H1 (cell line): ENCODE results near the gene RNF43. TPM values are rescaled to one million over a fixed set of nuclear protein-coding genes. Genes with fewer than 3 reads are reported as not detected.

Experiments used
- CTCF ChIA-PET: fragments of 300-600 bp; sonication (Branson Sonifier 250); formaldehyde crosslinking; loops from one replicate; lab custom pipeline; 2021; ENCODE audit not compliant: partially characterized antibody; lab: Charles Lee
- POLR2A ChIA-PET: fragments of 300-600 bp; sonication (Branson Sonifier 250); formaldehyde crosslinking; loops from one replicate; lab custom pipeline; 2021; ENCODE audit warnings: inconsistent platforms; ENCODE audit not compliant: partially characterized antibody; lab: Charles Lee
- DNase-seq, 2 experiments: peaks; one replicate each; pipeline versions ENCODE4 v3.0.0 to v3.0.0-alpha.2; 2010 to 2022; ENCODE audit warnings: low spot score in 2 of 2, low read depth in 1 of 2, mixed read lengths in 1 of 2
- FAIRE-seq: peaks from 2 replicates; lab custom pipeline; 2011; peaks lifted over from hg19 to GRCh38; lab: Jason Lieb, UNC
- H2AFZ ChIP-seq: 2 replicates; pipeline ENCODE4 v1.8.1; 2012; ENCODE audit warnings: low read length, inconsistent platforms
- H2AK5ac ChIP-seq: 2 replicates; pipeline ENCODE4 v1.6.1; 2013; ENCODE audit warnings: low read depth, low read length
- H2BK120ac ChIP-seq: replicated peaks from 2 replicates; pipeline ENCODE3; 2013; ENCODE audit warnings: low read depth, low read length, inconsistent platforms
- H2BK12ac ChIP-seq: 2 replicates; pipeline ENCODE4 v1.6.1; 2013; ENCODE audit warnings: low read depth, low read length
- H2BK15ac ChIP-seq: 2 replicates; pipeline ENCODE4 v1.6.1; 2013; ENCODE audit warnings: low read length
- H2BK20ac ChIP-seq: 2 replicates; pipeline ENCODE4 v1.6.1; 2013; ENCODE audit warnings: low read length
- H2BK5ac ChIP-seq: 2 replicates; pipeline ENCODE4 v1.6.1; 2013; ENCODE audit warnings: low read depth, low read length
- H3K14ac ChIP-seq: 2 replicates; pipeline ENCODE4 v1.6.1; 2013; ENCODE audit warnings: inconsistent platforms; ENCODE audit not compliant: insufficient read length
- H3K18ac ChIP-seq: 2 replicates; pipeline ENCODE4 v1.6.1; 2013; ENCODE audit warnings: low read length; ENCODE audit errors: extremely low read depth
- H3K23ac ChIP-seq: 2 replicates; pipeline ENCODE4 v1.6.1; 2013; ENCODE audit warnings: inconsistent platforms; ENCODE audit not compliant: insufficient read length
- H3K23me2 ChIP-seq: 2 replicates; pipeline ENCODE4 v1.6.1; 2013; ENCODE audit warnings: low read depth, low read length
- H3K27ac ChIP-seq: 2 replicates; pipeline ENCODE4 v1.6.1; 2011; ENCODE audit warnings: low read depth, low read length, inconsistent platforms
- H3K27me3 ChIP-seq, 4 experiments: replicated peaks in 1 of 4; 1 replicate in 1 of 4; 2 replicates in 3 of 4; pipeline versions ENCODE4 v1.6.1 to v1.8.1; 2011 to 2013; ENCODE audit warnings: low read length in 3 of 4, mild to moderate bottlenecking in 3 of 4, inconsistent platforms in 2 of 4, mixed read lengths in 2 of 4, moderate library complexity in 1 of 4; ENCODE audit not compliant: control insufficient read depth in 3 of 4, insufficient read depth in 3 of 4; ENCODE audit errors: extremely low read depth in 1 of 4
- H3K36me3 ChIP-seq, 4 experiments: 2 replicates each; pipeline versions ENCODE4 v1.6.1 to v1.8.1; 2011 to 2013; ENCODE audit warnings: mild to moderate bottlenecking in 4 of 4, low read length in 3 of 4, moderate library complexity in 2 of 4, control low read depth in 1 of 4, inconsistent platforms in 1 of 4; ENCODE audit not compliant: insufficient read depth in 4 of 4, control insufficient read depth in 2 of 4
- H3K4ac ChIP-seq: replicated peaks from 2 replicates; pipeline ENCODE3; 2013; ENCODE audit warnings: low read length, low read depth, mixed read lengths, inconsistent platforms; ENCODE audit not compliant: insufficient read length
- H3K4me1 ChIP-seq, 4 experiments: replicated peaks in 1 of 4; 1 replicate in 1 of 4; 2 replicates in 3 of 4; pipeline versions ENCODE4 v1.6.1 to v1.8.1; 2011 to 2013; ENCODE audit warnings: low read length in 3 of 4, inconsistent platforms in 2 of 4, mixed read lengths in 1 of 4; ENCODE audit not compliant: insufficient read depth in 4 of 4, control insufficient read depth in 3 of 4
- H3K4me2 ChIP-seq, 2 experiments: 2 replicates each; pipeline versions ENCODE4 v1.6.1 to v1.8.1; 2011 to 2013; ENCODE audit warnings: low read depth in 2 of 2, low read length in 2 of 2, control low read depth in 1 of 2, inconsistent platforms in 1 of 2, mild to moderate bottlenecking in 1 of 2; ENCODE audit not compliant: insufficient read depth in 1 of 2
- H3K4me3 ChIP-seq, 4 experiments: fragments of 200-600, 300-600 bp in 1 of 4; sonication (generic), shearing (Covaris generic), sonication (Bioruptor Twin) in 1 of 4; 2 replicates each; pipeline versions ENCODE4 v1.5.1 to v1.8.1; 2011 to 2016; ENCODE audit warnings: low read length in 4 of 4, low read depth in 3 of 4, control low read depth in 2 of 4, inconsistent platforms in 2 of 4, mild to moderate bottlenecking in 2 of 4, mixed read lengths in 1 of 4, moderate library complexity in 1 of 4; ENCODE audit not compliant: insufficient read depth in 2 of 4; ENCODE audit errors: extremely low read depth in 1 of 4
- H3K56ac ChIP-seq: replicated peaks from 2 replicates; pipeline ENCODE3; 2013; ENCODE audit warnings: low read depth, mild to moderate bottlenecking, mixed read lengths, low read length, inconsistent platforms; ENCODE audit not compliant: insufficient read length
- H3K79me1 ChIP-seq: 2 replicates; pipeline ENCODE4 v1.6.1; 2013; ENCODE audit warnings: low read depth, low read length, control low read depth
- H3K79me2 ChIP-seq, 2 experiments: 2 replicates each; pipeline versions ENCODE4 v1.6.1 to v1.8.1; 2012 to 2013; ENCODE audit warnings: low read length in 2 of 2, mild to moderate bottlenecking in 2 of 2, inconsistent platforms in 1 of 2; ENCODE audit not compliant: insufficient read depth in 2 of 2, control insufficient read depth in 1 of 2
- H3K9ac ChIP-seq, 4 experiments: replicated peaks in 1 of 4; 1 replicate in 1 of 4; 2 replicates in 3 of 4; pipeline versions ENCODE4 v1.6.1 to v1.8.1; 2011 to 2013; ENCODE audit warnings: low read depth in 3 of 4, low read length in 3 of 4, control low read depth in 2 of 4, mild to moderate bottlenecking in 2 of 4, moderate library complexity in 2 of 4, inconsistent platforms in 1 of 4; ENCODE audit errors: extremely low read depth in 1 of 4
- H3K9me3 ChIP-seq, 2 experiments: 2 replicates each; pipeline versions ENCODE4 v1.6.1 to v1.8.1; 2012 to 2013; ENCODE audit warnings: mild to moderate bottlenecking in 2 of 2, moderate library complexity in 2 of 2, control low read depth in 1 of 2, inconsistent platforms in 1 of 2, low read depth in 1 of 2, low read length in 1 of 2, mixed read lengths in 1 of 2; ENCODE audit not compliant: insufficient read depth in 2 of 2
- H4K20me1 ChIP-seq, 2 experiments: replicated peaks in 1 of 2; 2 replicates each; pipeline versions ENCODE3 to v1.8.1; 2011 to 2013; ENCODE audit warnings: inconsistent platforms in 2 of 2, low read length in 2 of 2, mild to moderate bottlenecking in 1 of 2; ENCODE audit not compliant: insufficient read depth in 2 of 2, control insufficient read depth in 1 of 2
- H4K5ac ChIP-seq: 2 replicates; pipeline ENCODE4 v1.6.1; 2013; ENCODE audit warnings: low read length, low read depth, mixed read lengths, inconsistent platforms; ENCODE audit not compliant: insufficient read length
- H4K8ac ChIP-seq: 2 replicates; pipeline ENCODE4 v1.8.0; 2013; ENCODE audit warnings: mild to moderate bottlenecking, moderate library complexity, low read length, inconsistent platforms; ENCODE audit not compliant: insufficient read depth; ENCODE audit errors: extremely low read depth
- H4K91ac ChIP-seq: replicated peaks from 2 replicates; pipeline ENCODE3; 2013; ENCODE audit warnings: low read length, mixed read lengths, inconsistent platforms; ENCODE audit not compliant: insufficient read length
- ASH2L ChIP-seq: fragments of 200-600, 300-600 bp; sonication (generic); IDR thresholded peaks from one replicate; pipeline ENCODE4 v1.7.1; 2017; ENCODE audit warnings: low read length
- E2F6 ChIP-seq: IDR thresholded peaks from 2 replicates; pipeline ENCODE4 v1.6.1; 2012; ENCODE audit warnings: inconsistent platforms
- KDM1A ChIP-seq: fragments of 200-600, 300-600 bp; sonication (generic); IDR thresholded peaks from 2 replicates; pipeline ENCODE4 v1.7.1; 2016; ENCODE audit warnings: mild to moderate bottlenecking, low read length, borderline replicate concordance
- NRF1 ChIP-seq: IDR thresholded peaks from 2 replicates; pipeline ENCODE4 v1.6.1; 2011; ENCODE audit warnings: mild to moderate bottlenecking, low read depth, low read length, improper control_type of control experiment
- WGBS, 2 experiments: shearing (Covaris generic) in 1 of 2; methylation state at CpG; one replicate each; pipeline versions ENCODE4 v1.1.6 to v1.1.7; 2013 to 2015; ENCODE audit warnings: low lambda C conversion rate in 2 of 2, mixed read lengths in 2 of 2, inconsistent platforms in 1 of 2, low coverage in 1 of 2, missing lambda C conversion rate in 1 of 2; ENCODE audit not compliant: insufficient replicate concordance in 2 of 2, insufficient coverage in 1 of 2, insufficient read length in 1 of 2; ENCODE audit errors: extremely low coverage in 1 of 2, missing lambda C conversion rate in 1 of 2; 5-methylcytosine and 5-hydroxymethylcytosine counted together
- polyA plus RNA-seq, 7 experiments: library from polyadenylated mRNA; depleted of rRNA in 3 of 7; stranded (reverse) in 5 of 7; unstranded in 2 of 7; fragments of >200 nt in 5 of 7; fragments of 200-250 nt in 2 of 7; gene quantifications; 1 replicate in 5 of 7; 2 replicates in 1 of 7; 4 replicates in 1 of 7; pipeline versions ENCODE4 v1.2.1 to v1.2.3, GENCODE V29; 2011 to 2013; ENCODE audit warnings: missing spikeins in 2 of 7, mixed read lengths in 2 of 7
- total RNA-seq: library from RNA; stranded (reverse); fragmentation: NEBNext Ultra II Directional; extraction: Animal tissue kit (Norgen Biotek cat#: 25700); gene quantifications from 2 replicates; pipeline ENCODE4 v1.2.1, GENCODE V29; 2021
- TF ChIP-seq, protein P1 (sequence below): IDR thresholded peaks from 2 replicates; pipeline ENCODE4 v1.6.1; 2011; ENCODE audit warnings: low read depth, mild to moderate bottlenecking, low read length; ENCODE audit not compliant: insufficient read depth

The RNF43 gene
- total and polyA plus RNA-seq, 2 of the 8 experiments (the other 6 are each of a cell fraction or from before 2014, with no cell fraction given), result 0.89 to 1.5 TPM

DNA sequence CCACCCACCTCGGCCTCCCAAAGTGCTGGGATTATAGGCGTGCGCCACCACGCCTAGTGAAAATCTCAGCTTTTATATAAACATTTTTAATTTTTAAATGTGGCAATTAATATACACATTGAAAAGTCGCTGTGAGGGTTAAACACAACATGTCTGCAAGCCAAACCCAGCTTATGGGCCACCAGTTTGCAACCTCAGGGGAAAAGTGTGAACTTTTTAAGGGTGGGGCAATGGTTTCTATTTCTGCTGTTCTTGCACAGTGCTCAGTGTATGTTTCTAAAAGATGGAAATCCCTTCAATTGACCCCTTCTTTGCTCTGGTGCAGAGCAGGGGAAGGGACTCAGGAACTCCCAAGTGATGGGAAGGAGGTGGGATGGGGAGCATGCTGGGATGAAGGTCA, 47.0 kb downstream of the RNF43 start:
- Histone ChIP-seq H2BK20ac (0 out of 2 replicates have a peak overlapping the region, but pooled peaks have one; percentile 61), H4K8ac (no peak overlapping the region), H3K56ac (no peak overlapping the region), H3K79me1 (no peaks in the 10 kb centered on the region), H3K36me3 (no peaks in the 10 kb centered on the region; a peak in 1 of 8 replicates), H3K4me1 (no peaks in the 10 kb centered on the region), H2AK5ac (no peak overlapping the region), H3K14ac (no peak overlapping the region), H2BK15ac (0 out of 2 replicates have a peak overlapping the region, but pooled peaks have one; percentile 8), H3K9me3 (no peaks in the 10 kb centered on the region), H3K4ac (no peak overlapping the region), H2BK120ac (no peak overlapping the region), H3K18ac (no peak overlapping the region), H3K27me3 (no peaks in the 10 kb centered on the region), H2BK12ac (no peak overlapping the region), H2BK5ac (no peak overlapping the region), H3K4me3 (no peak overlapping the region), H3K79me2 (no peaks in the 10 kb centered on the region), H2AFZ (no peak overlapping the region), H4K91ac (no peak overlapping the region), H3K9ac (no peak overlapping the region), H3K23ac (no peak overlapping the region), H3K23me2 (no peaks in the 10 kb centered on the region; the same call in 1 of the 2 replicates), H4K20me1 (no peaks in the 10 kb centered on the region), H3K27ac (no peak overlapping the region), H3K4me2 (no peak overlapping the region), H4K5ac (no peak overlapping the region)
- ChIA-PET CTCF (interaction anchor here (1.1 to 3.2 kb wide), 7 partner anchors 8 to 78 kb away, joined by 3 to 12 read pairs (median 4); partner anchors contain the start of gene RNF43), POLR2A (interaction anchor here (1.3 to 1.6 kb wide), 2 partner anchors 9 to 26 kb away, joined by 3 to 6 read pairs; no protein-coding TSS in a partner anchor)
- TF ChIP-seq, protein P1, sequence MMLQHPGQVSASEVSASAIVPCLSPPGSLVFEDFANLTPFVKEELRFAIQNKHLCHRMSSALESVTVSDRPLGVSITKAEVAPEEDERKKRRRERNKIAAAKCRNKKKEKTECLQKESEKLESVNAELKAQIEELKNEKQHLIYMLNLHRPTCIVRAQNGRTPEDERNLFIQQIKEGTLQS, result no peak
- no peak for TF ChIP-seq E2F6
- no peak for TF ChIP-seq ASH2L
- no peak for TF ChIP-seq NRF1
- no peak for TF ChIP-seq KDM1A
- no peak for DNase-seq
- no peak for FAIRE-seq
- 81% methylated on average over 5 of the region's 5 CpGs; no CpG with 5 or more reads in 1 of the 2 experiments for WGBS, 2 experiments
